A549 treated with AZD2906 at 1 μM for 4 hours (cell line): ENCODE results near the gene RIMOC1. TPM values are rescaled to one million over a fixed set of nuclear protein-coding genes. Genes with fewer than 3 reads are reported as not detected.

ENCODE experiments used
- total RNA-seq: library from RNA; stranded (reverse); fragments of 200-300 nt; extraction: Qiagen RNA extraction; gene quantifications from 5 replicates; pipeline ENCODE4 v1.2.3, GENCODE V29; 2022

RIMOC1 gene
- 9.0 to 11.9 TPM (median 10.3 TPM) in 5 replicates for total RNA-seq

GRCh38 chr5:41903892-41904799, at the start of gene RIMOC1:
RIMOC1 (plus strand) TSS chr5:41904344; CDS start chr5:41904368, 24 bp downstream.

GRCh38 chr5:41869724-41870626, 34.2 kb upstream of the RIMOC1 start, which contains the start of gene OXCT1:
OXCT1 (minus strand) TSS chr5:41870425; CDS start chr5:41870358, 67 bp downstream.

GRCh38 chr5:41924872-41925554, 20.9 kb downstream of the RIMOC1 start, which contains the start of gene FBXO4:
FBXO4 (plus strand) TSS chr5:41925281; CDS start chr5:41925310, 29 bp downstream.

Other genes with a start within 250 kb of the RIMOC1 start
- 2.6 to 3.2 TPM (median 2.7 TPM) in 5 replicates for gene OXCT1, start 33.9 kb upstream of the RIMOC1 start, total RNA-seq
- gene FBXO4, start 20.9 kb downstream of the RIMOC1 start, total RNA-seq = 6.1 to 7.7 TPM (median 7.1 TPM) in 5 replicates